ENCODE data around the gene NAXE. TPM values are rescaled to one million over a fixed set of nuclear protein-coding genes. Genes with fewer than 3 reads are reported as not detected.

NAXE gene
- total and polyA plus RNA-seq, 2 of the 13 experiments (the other 11 are each of a cell fraction or from before 2014, with no cell fraction given): 39.4 to 59.4 TPM

GRCh38 chr1:156638189-156638985, 46.8 kb downstream of the NAXE start:
- no TSS peak for BruUV-seq (replicated peaks)
- peak; percentile 15 for ATAC-seq

GRCh38 chr1:156639601-156640101, 48.1 kb downstream of the NAXE start:
- no TSS peak for BruUV-seq (replicated peaks)
- Histone ChIP-seq H3K9ac (ENCODE audit: insufficient read depth, low read depth, low read length) (no peak overlapping the region), H3K4me1 (ENCODE audit: insufficient read depth, low read length) (peaks cover 17% of the 10 kb centered on the region), H3K36me3 (replicated peaks in 1 of 2; ENCODE audit: control insufficient read depth in 1 of 2, insufficient read depth in 2 of 2, low read length in 2 of 2) (peaks cover 0 to 2% of the 10 kb centered on the region in 2 experiments; a peak in 2 of 5 replicates), H3K4me2 (ENCODE audit: low read depth, low read length) (0 out of 2 replicates have a peak overlapping the region, but pooled peaks have one; percentile 3), H3K27me3 (ENCODE audit: control insufficient read depth in 1 of 2, insufficient read depth in 2 of 2, low read length in 2 of 2) (peaks cover 4 to 21% of the 10 kb centered on the region in 2 experiments; a peak in 3 of 5 replicates), H3K79me2 (ENCODE audit: insufficient read depth, low read length) (no peaks in the 10 kb centered on the region), H2AFZ (ENCODE audit: low read length) (no peak overlapping the region), H4K20me1 (ENCODE audit: insufficient read depth, low read length) (peaks cover 24% of the 10 kb centered on the region), H3K9me3 (ENCODE audit: low read length) (no peaks in the 10 kb centered on the region), H3K4me3 (replicated peaks in 1 of 3; ENCODE audit: insufficient read depth in 1 of 3, low read depth in 2 of 3, low read length in 3 of 3) (no peak overlapping the region), H3K27ac (ENCODE audit: extremely low read length, insufficient read depth, low read length) (no peak overlapping the region)
- POLR2A ChIA-PET: interaction anchor here (1.3 kb wide), 1 partner anchor 10 kb away, joined by 3 read pairs; no protein-coding TSS in a partner anchor
- FAIRE-seq: no peak
- DNase-seq (ENCODE audit: low spot score): no peak
- peak; percentile 44 for ATAC-seq
- WGBS (ENCODE audit: low lambda C conversion rate): 6% methylated on average over 2 of the region's 6 CpGs
- in situ Hi-C loops (cut with HindIII; ENCODE audit: extremely low pct_ligation_motif_present, low pct_unique_long_range_greater_than_20kb): no loop called here
- CTCF ChIA-PET (ENCODE audit: low intra/inter-chr PET ratio, low total read pairs): no interaction called here
- intact Hi-C loops (cut with micrococcal nuclease; ENCODE audit: unreplicated experiment): no loop called here
- TF ChIP-seq ZBTB33 (CRISPR knock-in tag; IDR thresholded peaks at IDR 0.05) (no peak), ZNF816 (CRISPR knock-in tag; IDR thresholded peaks at IDR 0.05; ENCODE audit: borderline replicate concordance) (no peak), KDM2A (CRISPR knock-in tag; IDR thresholded peaks at IDR 0.05; ENCODE audit: borderline replicate concordance, low read depth) (peak; percentile 73), FOSL1 (CRISPR knock-in tag; IDR thresholded peaks at IDR 0.05; ENCODE audit: borderline replicate concordance) (no peak), ZNF800 (CRISPR knock-in tag; IDR thresholded peaks at IDR 0.05) (no peak), ZNF749 (CRISPR knock-in tag; IDR thresholded peaks at IDR 0.05; ENCODE audit: borderline replicate concordance) (0 out of 2 replicates have a peak, but pooled peaks have one; percentile 35), RNF2 (conservative IDR thresholded peaks at IDR 0.05; ENCODE audit: low read depth) (no peak), ZNF879 (CRISPR knock-in tag; IDR thresholded peaks at IDR 0.05) (no peak)

More at GRCh38 chr1:156638189-156638985, 46.8 kb downstream of the NAXE start:
- peaks cover 17% of the 10 kb centered on the region for H3K4me1 ChIP-seq (ENCODE audit: insufficient read depth, low read length)
- H3K27ac ChIP-seq (ENCODE audit: extremely low read length, insufficient read depth, low read length): no peak overlapping the region
- H2AFZ ChIP-seq (ENCODE audit: low read length): no peak overlapping the region
- in situ Hi-C loops (cut with HindIII; ENCODE audit: extremely low pct_ligation_motif_present, low pct_unique_long_range_greater_than_20kb) (no loop called here), intact Hi-C loops (cut with micrococcal nuclease; ENCODE audit: unreplicated experiment) (no loop called here)
- H3K9ac ChIP-seq (ENCODE audit: insufficient read depth, low read depth, low read length): no peak overlapping the region
- no peaks in the 10 kb centered on the region for H3K79me2 ChIP-seq (ENCODE audit: insufficient read depth, low read length)
- H3K4me3 ChIP-seq (replicated peaks in 1 of 3; ENCODE audit: insufficient read depth in 1 of 3, low read depth in 2 of 3, low read length in 3 of 3): no peak overlapping the region
- ChIA-PET POLR2A (interaction anchor here (1.3 kb wide), 1 partner anchor 10 kb away, joined by 3 read pairs; no protein-coding TSS in a partner anchor), CTCF (ENCODE audit: low intra/inter-chr PET ratio, low total read pairs) (no interaction called here)
- no peak for FAIRE-seq
- DNase-seq (ENCODE audit: low spot score): no peak
- no peak overlapping the region for H3K4me2 ChIP-seq (ENCODE audit: low read depth, low read length)
- TF ChIP-seq GTF3A (CRISPR knock-in tag; conservative IDR thresholded peaks at IDR 0.05): no peak
- peak; percentile 37 for TF ChIP-seq AGO1 (IDR thresholded peaks at IDR 0.05; ENCODE audit: low read depth, low read length, poor library complexity, severe bottlenecking)
- peak in 1 of 2 experiments; percentile 14; a peak in 1 of 4 replicates for TF ChIP-seq POLR2A (IDR thresholded peaks at IDR 0.05; ENCODE audit: insufficient read depth in 1 of 2, low read depth in 2 of 2, low read length in 2 of 2)
- peaks cover 4 to 30% of the 10 kb centered on the region in 2 experiments; a peak in 4 of 5 replicates for H3K27me3 ChIP-seq (ENCODE audit: control insufficient read depth in 1 of 2, insufficient read depth in 2 of 2, low read length in 2 of 2)
- H3K36me3 ChIP-seq (replicated peaks in 1 of 2; ENCODE audit: control insufficient read depth in 1 of 2, insufficient read depth in 2 of 2, low read length in 2 of 2): peaks cover 0 to 1% of the 10 kb centered on the region in 2 experiments; a peak in 1 of 5 replicates
- peaks cover 24% of the 10 kb centered on the region for H4K20me1 ChIP-seq (ENCODE audit: insufficient read depth, low read length)
- WGBS (ENCODE audit: low lambda C conversion rate): 30% methylated on average over 8 of the region's 8 CpGs
- H3K9me3 ChIP-seq (ENCODE audit: low read length): no peaks in the 10 kb centered on the region

Data from HepG2 (cell line).